ENCODE measurements around the gene GTF2F1. TPM values are rescaled to one million over a fixed set of nuclear protein-coding genes. Genes with fewer than 3 reads are reported as not detected.

GTF2F1 gene
- total and polyA plus RNA-seq, 9 of the 15 experiments (the other 6 are each of a cell fraction or from before 2014, with no cell fraction given) = 4.7 to 75.4 (median 68.4) TPM

GRCh38 chr19:6424939-6425731, 32.2 kb upstream of the GTF2F1 start (continued):
- TF ChIP-seq MITF (IDR thresholded peaks at IDR 0.05) = no peak; the same call in 1 of the 2 replicates
- TF ChIP-seq PHTF2 (CRISPR knock-in tag; IDR thresholded peaks at IDR 0.05) = no peak
- no peak for TF ChIP-seq CSDE1 (IDR thresholded peaks at IDR 0.05)
- TF ChIP-seq XRCC4 (IDR thresholded peaks at IDR 0.05; ENCODE audit: extremely low read depth, insufficient read depth, insufficient read length) = no peak
- TF ChIP-seq AFF1 (IDR thresholded peaks at IDR 0.05; ENCODE audit: low read depth in 1 of 2, partially characterized antibody in 2 of 2) = peak in 1 of 2 experiments; percentile 70
- peak; percentile 4; the same call in 1 of the 2 replicates for TF ChIP-seq ZNF707 (CRISPR knock-in tag; conservative IDR thresholded peaks at IDR 0.05)
- peak; percentile 78 to 94 for TF ChIP-seq TEAD1 (CRISPR knock-in tag; IDR thresholded peaks at IDR 0.05)
- peak; percentile 48; the same call in 1 of the 2 replicates for TF ChIP-seq ZNF449 (CRISPR knock-in tag; IDR thresholded peaks at IDR 0.05)
- no peak for TF ChIP-seq HIVEP1 (CRISPR knock-in tag; IDR thresholded peaks at IDR 0.05)
- no peak for TF ChIP-seq ZNF318 (IDR thresholded peaks at IDR 0.05; ENCODE audit: borderline replicate concordance in 1 of 2, low read depth in 1 of 2)

Data from K562 (cell line).